GM19372 (cell line): Measurements from ENCODE around the gene RETN.
"Not testable (repeated sequence)": the region's sequence is repeated elsewhere in the genome, so short reads cannot be mapped to it uniquely, and the experiment has no call there.

ENCODE experiments used
- ATAC-seq: cut with Tn5 transposase; IDR thresholded peaks from one replicate; pipeline ENCODE4 v1.9.1; 2021; ENCODE audit warnings: mild to moderate bottlenecking, low read depth, moderate library complexity; ENCODE audit not compliant: unreplicated experiment

The RETN gene

DNA sequence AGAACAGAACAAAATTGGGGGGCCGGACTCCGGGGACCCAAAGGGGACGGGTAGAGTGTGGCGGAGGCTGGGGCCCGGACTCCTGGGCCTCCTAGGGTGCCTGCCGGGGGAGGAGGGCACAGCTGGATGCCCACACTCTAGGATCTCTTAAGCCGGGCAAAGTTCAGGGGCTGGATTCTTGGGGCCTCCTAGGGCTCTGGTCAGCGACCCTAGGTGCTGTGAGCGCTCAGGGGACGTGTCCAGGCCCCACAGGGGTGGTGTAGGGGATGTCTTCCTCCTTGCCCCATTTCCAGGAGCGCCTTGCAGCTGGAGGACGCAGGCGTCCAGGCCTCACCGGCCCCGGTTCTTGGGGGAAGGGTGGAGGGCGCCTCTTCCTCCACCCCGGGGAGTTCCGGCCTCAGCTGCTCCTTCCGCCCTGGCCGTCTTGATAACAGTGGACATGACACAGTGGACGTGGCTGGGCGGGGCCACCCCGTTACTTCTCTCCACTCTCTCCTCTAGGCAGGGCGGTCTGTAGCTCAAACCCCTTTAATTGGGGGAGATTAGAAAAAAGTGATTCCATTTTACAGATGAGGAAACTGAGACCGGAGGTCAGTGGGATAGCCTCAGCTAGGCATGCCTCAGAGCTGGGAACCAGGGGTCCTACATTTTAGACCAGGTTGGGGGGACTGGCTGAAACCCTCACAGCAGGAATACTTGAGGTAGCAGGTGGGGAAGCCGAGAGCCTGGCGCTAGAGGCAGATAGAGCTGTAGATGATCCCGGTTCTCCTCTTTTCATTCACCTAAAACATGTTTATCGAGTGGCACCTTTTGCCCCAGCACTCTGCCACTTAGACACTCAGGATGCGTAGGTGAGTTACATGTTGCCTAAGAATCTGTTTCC, 31.2 kb upstream of the RETN start:
- ATAC-seq: no peak

GRCh38 chr19:7638802-7639465, 29.9 kb upstream of the RETN start:
- no peak for ATAC-seq

GRCh38 chr19:7639863-7640348, 28.9 kb upstream of the RETN start:
- no peak for ATAC-seq

- no peak for ATAC-seq
Measured at GRCh38 chr19:7640803-7641202, 28.0 kb upstream of the RETN start.

- ATAC-seq: no peak
Measured at GRCh38 chr19:7641290-7642276, 27.3 kb upstream of the RETN start.

GRCh38 chr19:7642295-7643030, 26.4 kb upstream of the RETN start:
- ATAC-seq: no peak

GRCh38 chr19:7643031-7643415, 25.8 kb upstream of the RETN start:
- no peak for ATAC-seq

DNA sequence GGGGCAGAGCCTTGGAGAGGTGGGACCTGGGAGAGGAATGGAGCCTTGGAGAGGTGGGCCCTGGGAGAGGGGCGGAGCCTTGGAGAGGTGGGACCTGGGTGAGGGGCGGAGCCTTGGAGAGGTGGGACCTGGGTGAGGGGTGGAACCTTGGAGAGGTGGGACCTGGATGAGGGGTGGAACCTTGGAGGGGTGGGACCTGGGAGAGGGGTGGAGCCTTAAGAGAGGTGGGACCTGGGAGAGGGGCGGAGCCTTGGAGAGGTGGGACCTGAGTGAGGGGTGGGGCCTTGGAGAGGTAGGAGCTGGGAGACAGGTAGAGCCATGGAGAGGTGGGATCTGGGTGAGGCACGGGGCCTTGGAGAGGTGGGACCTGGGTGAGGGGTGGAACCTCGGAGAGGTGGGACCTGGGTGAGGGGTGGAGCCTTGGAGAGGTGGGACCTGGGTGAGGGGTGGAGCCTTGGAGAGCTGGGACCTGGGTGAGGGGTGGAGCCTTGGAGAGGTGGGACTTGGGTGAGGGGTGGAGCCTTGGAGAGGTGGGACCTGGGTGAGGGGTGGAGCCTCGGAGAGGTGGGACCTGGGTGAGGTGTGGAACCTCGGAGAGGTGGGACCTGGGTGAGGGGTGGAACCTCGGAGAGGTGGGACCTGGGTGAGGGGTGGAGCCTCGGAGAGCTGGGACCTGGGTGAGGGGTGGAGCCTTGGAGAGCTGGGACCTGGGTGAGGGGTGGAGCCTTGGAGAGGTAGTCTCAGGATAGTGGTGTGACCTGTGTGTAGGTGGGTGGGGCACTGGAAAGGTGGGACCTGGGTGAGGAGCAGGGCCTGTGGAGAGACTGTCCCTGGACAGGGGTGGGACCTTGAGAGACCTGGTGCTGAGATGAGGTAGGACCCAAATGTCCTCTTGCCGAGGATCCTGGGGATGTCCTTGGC, 25.0 kb upstream of the RETN start:
- not testable (repeated sequence) for ATAC-seq

DNA sequence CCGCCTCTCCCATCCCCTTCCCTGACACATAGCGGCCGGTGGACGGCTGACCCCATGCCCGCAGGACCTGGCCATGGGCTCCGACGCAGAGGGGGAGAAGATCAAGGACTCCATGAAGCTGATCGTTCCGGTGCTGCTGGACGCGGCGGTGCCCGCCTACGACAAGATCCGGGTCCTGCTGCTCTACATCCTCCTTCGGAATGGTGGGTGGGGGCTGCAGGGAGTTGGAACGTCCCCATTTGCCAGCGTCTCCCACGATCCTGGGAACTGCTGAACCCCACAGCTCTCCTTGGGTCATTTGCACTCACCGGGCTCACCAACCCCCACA, 24.3 kb upstream of the RETN start:
- no peak for ATAC-seq

GRCh38 chr19:7645163-7645562, 23.7 kb upstream of the RETN start:
- no peak for ATAC-seq

DNA sequence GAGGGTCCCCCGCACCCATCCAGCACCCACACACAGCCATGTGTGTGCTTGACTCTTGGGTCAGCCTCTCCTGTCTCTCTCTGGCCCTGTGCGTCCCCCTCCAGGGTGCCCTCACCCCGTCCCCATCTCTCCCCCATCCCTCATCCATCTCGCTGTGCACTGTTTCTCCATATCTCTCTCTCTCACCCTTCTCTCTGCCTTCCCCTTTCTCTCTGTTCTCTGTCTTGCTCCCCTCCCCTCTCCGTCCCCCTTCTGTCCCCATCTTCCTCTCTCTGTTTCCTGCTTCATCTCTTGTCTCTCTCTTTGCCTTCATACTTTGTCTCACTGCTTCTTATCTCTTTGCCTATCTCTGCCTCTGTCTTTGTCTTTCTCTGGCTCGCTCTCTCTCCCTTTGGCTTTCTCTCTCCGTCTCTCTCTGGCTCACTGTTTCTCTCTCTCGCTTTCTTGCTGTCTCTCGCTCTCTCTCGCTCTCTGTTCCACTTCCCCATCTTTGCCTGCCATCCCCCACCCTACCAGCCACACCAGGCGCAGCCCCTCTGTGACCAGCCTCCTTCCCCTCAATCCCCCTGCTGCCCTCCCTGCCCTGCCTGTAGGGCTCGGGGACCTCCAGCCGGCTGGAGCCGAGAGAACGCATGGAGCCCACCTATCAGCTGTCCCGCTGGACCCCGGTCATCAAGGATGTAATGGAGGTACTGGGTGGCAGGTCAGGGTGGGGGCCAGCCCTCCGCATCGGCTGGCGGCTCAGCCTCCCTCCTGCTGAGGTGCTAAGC, 23.0 kb upstream of the RETN start:
- no peak for ATAC-seq

DNA sequence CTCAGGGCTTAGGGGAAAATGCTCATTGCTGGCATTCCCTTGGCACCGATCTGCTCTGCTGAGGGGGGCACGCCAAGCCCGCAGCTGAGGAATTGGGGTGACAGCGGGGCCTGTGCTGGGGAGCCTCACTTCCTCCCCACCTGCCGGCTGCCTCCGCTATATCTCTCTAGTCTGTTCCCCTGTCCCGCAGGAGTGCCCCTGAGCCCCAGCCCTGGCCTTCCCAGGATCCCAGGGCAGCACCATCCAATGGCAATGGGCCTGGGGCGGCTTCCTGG, 22.5 kb upstream of the RETN start:
- no peak for ATAC-seq

DNA sequence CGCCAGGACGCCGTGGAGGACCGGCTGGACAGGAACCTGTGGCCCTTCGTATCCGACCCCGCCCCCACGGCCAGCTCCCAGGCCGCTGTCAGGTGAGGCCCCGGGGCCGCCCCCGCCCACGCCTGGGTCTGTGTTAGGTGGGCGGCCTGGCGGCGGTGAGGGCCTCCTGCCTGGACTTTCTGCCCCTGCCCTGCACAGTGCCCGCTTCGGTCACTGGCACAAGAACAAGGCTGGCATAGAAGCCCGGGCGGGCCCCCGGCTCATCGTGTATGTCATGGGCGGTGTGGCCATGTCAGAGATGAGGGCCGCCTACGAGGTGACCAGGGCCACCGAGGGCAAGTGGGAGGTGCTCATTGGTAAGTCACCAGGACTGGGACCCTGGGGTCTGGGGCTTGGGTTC, 21.7 kb upstream of the RETN start:
- no peak for ATAC-seq

DNA sequence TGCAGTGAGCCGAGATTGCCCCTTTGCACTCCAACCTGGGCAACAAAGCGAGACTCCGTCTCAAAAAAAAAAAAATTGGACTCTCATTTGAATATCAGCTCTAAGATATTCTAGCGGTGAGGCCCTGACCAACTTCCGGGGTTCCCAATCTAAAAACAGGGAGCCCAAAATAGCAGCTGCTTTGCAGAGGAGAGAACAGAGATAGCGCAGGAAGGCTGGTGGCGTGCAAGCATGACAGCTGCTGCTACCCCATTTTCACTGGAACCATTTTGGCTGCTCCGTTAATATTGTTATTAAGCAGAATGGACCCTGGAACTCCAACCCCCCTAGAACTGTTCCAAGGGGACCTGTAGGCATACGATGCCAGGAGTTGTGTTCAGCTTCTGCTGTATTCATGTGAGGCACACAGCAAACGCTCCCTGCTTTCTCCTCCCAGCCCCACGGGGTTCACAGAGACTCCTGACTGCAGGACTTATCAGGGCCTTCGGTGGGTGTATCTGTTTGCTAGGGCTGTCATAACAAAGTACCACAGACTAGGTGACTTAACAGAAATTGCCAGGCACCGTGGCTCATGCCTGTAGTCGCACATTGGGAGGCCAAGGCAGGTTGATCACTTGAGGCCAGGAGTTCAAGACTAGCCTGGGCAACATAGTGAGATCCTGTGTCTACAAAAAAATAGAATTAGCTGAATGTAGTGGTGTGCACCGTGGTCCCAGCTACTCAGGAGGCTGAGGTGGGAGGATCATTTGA, 20.4 kb upstream of the RETN start:
- no peak for ATAC-seq

DNA sequence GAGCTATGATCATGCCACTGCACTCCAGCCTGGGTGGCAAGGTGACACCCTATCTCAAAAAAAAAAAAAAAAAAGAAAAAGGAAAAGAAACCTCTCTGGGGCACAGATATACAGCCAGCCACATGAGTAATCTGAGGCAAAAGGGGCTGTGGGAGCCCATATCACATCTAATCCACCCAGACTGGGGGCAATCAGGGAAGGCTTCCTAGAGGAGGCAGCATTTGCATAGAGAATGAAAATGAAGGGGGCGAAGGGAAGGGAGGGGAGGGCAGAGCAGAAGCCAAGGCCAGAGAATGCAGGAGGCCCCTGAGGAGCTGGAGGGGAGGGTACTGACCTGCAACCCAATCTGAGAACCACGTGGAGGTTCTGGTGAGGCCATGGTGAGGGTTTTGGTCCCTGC, 18.7 kb upstream of the RETN start:
- no peak for ATAC-seq

GRCh38 chr19:7652061-7652641, 16.7 kb upstream of the RETN start:
- no peak for ATAC-seq

DNA sequence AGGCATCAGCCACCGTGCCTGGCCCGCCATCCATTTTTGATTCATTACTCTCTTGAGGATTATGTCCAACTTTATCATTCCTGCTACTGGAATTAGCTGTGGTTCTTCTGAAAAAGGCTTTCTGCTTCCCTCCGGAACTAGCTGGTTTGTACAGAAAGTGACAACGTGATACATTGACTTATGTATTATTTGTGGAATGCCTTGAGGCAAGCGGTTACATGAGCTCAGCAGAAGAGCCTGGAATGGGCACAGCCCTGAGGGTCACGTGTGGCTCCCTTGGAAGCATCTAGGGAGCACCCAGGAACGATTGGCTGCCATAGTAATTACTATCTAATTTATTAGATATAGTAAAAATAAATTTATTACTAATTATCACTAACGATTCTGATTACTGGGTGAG, 14.4 kb upstream of the RETN start:
- ATAC-seq: no peak

- no peak for ATAC-seq
Measured at GRCh38 chr19:7655581-7655980, 13.3 kb upstream of the RETN start.
